ENCODE results near the gene DCHS2.

Gene DCHS2, protein sequence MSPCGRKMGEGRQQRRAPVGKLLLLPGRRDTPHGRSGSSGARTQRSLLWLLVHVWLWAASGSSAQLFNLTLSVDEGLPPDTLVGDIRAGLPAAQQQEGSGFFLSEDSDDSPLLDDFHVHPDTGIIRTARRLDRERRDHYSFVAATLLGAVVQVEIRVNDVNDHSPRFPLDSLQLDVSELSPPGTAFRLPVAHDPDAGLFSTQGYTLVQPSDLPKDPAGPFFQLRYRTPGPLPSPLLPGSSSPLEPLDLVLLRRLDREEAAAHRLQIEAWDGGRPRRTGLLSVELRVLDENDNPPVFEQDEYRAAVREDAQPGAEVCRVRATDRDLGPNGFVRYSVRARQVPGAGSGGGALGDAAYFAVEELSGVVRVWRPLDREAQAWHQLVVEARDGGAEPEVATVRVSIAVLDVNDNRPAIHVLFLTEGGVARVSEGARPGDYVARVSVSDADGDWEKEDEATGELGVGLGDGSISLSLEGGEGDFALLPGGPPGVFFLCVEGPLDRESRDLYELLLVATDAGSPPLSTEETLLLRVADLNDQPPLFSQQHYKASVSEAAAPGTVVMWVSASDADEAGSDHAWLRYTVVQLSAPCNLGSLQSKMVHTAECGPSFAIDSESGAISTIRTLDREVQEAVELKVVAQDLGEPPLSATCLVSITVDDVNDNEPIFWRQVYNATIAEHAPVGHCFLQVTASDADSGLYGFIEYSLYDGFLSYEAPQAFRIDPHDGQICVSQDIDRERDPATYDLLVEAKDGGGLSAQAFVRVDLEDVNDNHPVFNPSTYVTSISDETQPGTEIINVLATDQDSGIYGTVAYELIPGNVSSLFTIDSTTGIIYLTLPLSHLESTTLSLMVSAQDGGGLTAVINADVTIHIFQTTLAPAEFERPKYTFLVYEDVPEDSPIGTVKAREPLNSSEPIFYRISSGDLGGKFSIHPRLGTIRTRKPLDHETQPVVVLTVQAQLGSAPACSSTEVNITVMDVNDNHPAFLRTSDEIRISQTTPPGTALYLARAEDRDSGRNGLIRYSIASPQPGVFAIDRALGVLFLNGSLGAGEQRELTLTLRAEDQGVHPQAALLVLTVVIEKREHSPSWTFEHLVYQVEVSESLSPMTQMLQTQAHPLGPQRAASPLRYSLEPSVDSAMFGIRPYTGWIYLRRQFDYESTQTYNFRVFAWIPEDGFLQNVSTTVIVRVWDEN (N-terminal part only)

DNA sequence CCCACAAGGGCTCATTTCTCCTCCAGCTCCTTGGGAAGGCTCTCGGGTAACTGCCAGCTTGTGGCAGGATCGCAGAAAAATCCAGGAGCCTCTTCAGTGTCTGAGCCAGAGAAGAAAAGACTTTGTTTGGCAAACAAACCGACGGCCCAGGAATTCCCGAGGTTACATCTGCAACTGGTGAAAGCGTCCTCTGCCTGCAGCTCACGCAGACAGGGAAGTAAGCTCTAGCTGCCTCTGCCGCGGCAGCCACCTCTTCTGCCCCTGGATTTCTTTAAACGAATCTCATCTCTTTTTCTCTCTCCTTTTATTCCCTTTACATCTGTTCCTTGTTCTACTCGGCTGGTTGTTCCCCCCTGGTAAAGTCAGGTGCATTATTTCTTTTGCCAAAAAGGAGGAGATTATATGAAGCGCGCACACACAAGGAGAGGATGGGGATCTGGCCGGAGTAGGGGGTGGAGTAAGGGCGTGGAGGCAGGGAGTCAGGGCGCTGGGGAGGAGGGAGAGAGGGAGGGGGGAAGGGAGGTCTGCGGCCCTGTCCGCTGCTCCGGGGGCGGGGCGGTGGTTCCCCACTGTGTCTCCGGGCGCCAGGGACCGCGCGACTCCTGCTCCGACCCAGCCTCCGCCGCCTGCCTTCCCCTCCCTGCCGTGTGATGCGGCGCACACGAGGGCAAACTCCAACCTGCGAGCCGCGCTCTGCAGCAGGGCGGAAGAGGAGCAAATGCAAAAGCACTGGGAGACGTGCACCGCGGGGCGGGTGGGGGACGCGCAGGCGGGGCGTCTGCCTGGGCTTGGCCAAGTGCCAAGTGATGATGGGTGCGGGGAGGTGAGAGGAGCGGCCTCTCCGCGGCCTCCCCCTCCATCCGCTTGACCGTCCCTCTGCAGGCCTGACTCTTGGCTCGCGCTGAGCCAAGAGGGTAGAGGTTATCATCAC lies at the start of gene DCHS2:
Gene DCHS2, minus strand, starts transcription at position 459 of the 931 bp plus-strand sequence. Its CDS starts 444 bp downstream, at position 15.
- no peak for DNase-seq

GRCh38 chr4:154534296-154534695 lies 42.7 kb upstream of the DCHS2 start:
- DNase-seq = no peak

DNA sequence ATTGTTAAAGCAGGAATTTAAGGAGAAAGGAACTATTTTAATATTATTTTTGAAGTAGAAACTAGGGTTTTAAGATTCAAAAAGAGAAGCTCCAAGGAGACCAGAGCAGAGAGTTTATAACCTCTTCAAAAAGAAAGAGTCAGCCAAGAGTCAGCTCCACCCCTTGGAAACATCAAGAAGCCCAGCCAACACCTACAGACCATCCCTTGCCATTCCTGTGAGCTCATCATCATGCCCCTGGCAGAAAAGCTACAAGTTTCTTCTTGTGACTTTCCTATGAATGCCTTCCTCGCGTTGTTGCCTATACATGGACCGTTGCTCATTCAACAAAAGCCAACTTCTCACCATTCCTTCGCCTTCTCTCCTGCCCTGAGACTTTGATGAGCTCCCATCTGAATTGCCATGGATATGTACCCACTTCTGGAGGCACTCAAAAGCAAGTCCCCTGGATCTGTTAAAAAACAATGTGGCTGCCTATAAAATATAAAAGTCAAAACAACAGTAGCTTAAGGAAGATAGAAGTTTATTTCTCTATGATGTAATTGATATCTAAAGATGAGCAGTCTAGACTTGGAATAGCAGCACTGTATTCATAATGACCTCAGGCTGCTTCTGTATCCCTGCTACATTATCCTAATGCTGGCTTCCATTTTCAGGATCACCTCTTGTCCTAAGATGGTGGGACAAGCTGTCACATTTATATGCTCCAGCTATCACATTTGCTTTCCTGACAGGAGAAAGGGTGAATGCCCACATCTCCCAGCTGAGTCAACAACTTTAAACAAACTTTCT lies 38.3 kb upstream of the DCHS2 start:
- DNase-seq = no peak

DNA sequence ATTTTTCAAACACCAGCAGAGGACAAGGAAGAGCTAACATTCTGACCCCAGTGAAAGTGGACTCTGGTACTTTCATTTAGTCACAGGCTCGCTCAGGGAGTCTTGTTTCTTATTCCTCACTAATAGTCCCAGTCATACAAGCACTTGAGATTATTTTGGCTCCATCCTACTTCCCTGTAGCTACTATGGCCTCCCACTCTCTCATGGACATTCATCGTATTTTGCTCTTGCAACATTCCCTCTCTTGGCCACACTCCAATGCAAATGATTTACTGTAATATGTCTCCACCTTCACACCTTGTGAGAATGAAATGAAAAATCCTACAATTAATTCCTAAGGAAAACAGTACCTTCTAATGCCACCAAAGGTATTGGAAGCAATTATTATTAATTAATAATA lies 37.3 kb upstream of the DCHS2 start:
- no peak for DNase-seq

- DNase-seq = no peak
Measured at GRCh38 chr4:154527308-154527707, 35.7 kb upstream of the DCHS2 start.

DNA sequence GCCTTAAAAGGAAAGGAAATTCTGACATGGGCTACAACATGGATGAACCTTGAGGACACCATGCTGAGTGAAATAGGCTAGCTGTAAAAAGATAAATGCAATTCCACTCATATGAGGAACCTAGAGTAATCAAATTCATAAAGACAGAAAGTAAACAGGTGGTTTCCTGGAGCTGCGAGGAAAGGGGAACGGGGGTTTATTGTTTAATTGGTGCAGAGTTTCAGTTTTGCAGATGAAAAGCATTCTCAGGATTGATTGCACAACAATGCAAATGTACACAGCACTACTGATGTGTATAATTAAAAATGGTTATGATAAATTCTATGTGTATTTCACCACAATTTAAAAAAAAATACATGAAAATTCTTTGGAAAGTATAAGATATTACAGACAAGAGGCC lies 34.6 kb upstream of the DCHS2 start:
- no peak for DNase-seq

DNA sequence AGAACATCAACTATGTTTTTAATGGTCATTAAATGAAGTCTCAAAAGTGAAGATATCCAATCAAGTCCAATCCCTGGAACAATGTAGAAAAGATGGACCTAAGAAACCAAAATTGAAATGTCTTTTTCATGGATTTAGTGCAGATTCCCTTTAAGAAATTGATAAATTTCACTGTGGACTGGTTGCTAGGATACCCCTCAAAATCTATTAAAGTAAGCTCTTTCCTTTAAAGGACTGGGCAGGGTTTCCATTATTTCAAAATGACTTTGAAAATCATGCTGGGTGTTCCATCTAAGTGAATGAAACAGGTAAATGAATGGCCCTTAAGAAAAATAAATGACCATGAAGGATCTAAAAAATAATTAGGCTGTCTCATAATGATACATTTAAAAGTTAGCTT lies 30.0 kb upstream of the DCHS2 start:
- no peak for DNase-seq

DNA sequence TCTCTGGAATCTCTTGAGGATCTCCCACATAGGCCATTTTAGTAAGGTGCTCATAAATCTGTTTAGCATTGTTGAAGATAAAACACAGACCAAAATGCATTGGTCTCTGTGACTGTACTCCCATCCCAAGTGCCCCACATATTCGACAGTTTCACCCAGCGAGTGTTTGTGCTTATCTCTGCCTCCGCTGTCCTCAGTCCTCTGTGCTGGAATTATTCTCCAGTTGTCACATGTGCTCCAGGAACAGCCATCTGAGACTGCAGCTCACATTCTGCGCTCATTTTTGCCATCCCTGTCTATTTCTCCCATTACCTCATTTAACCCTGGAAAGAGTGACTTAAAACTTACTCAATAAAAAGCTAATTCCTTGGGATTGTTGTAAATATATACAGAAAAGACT lies 27.6 kb upstream of the DCHS2 start:
- DNase-seq = no peak

DNA sequence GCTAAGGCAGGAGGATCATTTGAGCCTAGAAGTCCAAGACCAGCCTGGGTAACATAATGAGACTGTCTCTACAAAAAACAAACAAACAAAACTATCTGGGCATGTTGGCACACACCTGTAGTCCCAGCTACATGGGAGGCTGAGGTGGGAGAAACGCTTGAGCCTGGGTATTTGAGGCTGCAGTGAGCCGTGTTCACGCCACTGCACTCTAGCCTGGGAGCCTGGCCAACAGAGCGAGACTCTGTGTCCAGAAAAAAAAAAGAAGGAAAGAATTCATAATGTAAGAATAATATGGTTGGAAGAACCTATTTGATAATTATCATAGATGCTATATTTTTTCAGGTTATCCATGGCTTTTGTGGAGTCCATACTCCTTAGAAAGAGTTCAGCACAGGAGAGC lies 26.0 kb upstream of the DCHS2 start:
- no peak for DNase-seq

DNA sequence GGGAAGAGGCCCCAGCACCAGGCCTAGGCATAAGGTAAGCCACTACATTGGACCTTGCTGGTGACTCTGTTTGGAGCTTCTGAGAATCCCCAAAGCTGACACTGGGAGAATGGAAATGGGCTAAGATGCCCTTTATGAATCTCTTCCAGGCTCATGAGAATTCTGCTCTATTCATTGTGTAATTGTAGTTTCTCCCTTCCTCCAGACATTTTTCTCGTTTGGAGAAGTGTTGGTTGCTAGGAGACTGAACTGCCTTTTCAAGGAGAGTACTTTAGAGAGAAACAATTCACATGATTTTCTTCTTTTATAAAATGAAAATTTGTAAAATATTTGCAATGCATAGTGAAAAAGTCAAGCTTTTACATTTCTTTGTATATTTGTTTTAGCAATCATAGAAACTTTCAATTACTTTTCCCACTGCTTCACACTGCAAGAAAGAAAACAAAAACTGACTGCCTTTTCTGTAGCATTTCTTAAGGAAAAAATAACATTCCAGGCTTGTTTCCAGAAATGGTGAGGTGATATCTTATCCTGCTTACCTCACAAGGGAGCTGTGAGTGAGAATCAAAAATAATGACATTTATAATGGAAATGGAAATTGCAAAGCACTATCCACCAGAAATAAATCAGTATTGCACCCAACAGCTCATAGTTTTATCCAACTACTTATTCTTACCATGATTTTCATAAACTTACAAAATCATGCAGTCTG lies 24.9 kb upstream of the DCHS2 start:
- DNase-seq = no peak

DNA sequence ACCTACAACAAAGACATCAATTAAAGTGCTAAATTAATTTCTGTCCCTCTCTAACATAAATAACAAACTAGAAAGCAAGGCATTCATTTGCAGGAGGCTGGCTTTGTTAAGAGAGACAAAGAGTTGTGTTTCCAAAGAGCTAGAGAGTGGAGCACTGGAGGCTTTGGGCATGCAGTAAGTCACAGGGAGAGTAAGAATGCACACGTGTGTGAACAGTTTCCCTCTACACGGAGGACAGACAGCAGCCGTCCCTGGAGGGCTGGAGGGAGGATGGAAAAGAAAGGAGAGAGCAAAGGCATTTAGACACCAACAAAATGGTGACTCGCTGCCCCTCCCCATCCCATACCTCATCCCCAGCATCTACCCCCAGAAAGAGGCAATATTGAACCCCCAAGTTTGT lies 20.4 kb upstream of the DCHS2 start:
- no peak for DNase-seq

GRCh38 chr4:154511548-154511947 lies 19.9 kb upstream of the DCHS2 start:
- DNase-seq = no peak

GRCh38 chr4:154507156-154507555 lies 15.6 kb upstream of the DCHS2 start:
- DNase-seq = no peak

DNA sequence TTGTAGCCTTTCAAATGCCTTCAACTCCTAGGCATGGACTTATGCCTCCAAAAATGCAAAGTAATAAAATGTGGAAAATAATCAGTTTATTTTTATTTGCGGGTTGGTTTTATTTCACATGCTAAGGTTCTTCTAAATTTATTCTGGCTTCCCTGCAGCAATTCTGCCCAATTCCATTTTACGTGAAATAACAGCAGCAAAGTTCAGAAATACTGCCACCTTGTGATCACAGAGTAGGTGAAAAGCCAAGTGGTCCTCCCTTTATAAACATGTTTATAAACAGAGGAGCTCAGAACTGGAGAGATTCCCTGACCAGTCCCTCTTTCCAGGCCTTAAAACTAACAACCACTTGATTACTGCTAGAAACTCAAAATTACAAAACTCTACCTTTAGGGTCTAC lies 14.7 kb upstream of the DCHS2 start:
- DNase-seq = no peak

GRCh38 chr4:154503598-154503997 lies 12.0 kb upstream of the DCHS2 start:
- no peak for DNase-seq

DNA sequence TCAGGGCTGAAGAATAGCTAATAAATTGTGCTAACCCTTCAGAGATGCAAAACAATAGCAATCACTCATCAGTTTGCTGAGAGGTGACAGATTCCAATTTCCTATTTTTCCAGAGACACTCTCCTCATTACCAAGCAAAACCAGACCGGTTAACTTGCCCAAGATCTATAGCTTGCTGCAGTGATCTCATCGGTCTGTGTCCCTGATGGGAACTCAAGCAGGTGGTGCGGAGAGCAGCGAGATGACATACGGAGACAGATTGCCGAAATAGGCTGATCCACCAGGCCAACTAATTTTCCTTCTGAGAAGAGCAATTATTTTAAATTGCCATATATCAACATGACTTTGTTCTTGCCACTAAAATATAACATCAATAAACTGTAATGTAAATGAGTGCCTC lies 10.5 kb upstream of the DCHS2 start:
- no peak for DNase-seq

GRCh38 chr4:154497889-154498288 lies 6.3 kb upstream of the DCHS2 start:
- DNase-seq = no peak

DNA sequence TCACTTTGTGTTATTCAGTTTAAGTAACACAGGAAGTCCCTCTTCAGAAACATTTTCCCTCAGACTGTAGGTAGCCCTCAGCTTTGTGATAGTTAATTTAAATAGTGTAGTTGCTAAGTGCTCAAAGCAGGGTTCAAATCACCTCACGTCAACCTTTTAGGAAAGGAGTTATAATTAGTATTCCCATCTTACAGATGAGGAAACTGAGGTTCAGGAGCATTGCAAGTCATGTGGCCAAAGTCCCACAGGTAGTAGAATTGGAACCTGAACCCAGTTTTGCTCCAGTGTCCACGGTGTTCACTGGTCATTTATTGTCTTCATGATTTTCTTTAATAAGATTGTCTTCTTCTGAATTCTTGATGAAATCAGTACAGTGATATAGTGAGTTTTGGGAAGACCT lies 4.3 kb upstream of the DCHS2 start:
- no peak for DNase-seq

GRCh38 chr4:154492288-154492687 lies 689 bp upstream of the DCHS2 start:
- DNase-seq = no peak

- DNase-seq = no peak
Measured at GRCh38 chr4:154490583-154491340, 837 bp downstream of the DCHS2 start.
